ENCODE results near the gene C10orf67. TPM values are rescaled to one million over a fixed set of nuclear protein-coding genes. Genes with fewer than 3 reads are reported as not detected.

Gene C10orf67
- total and polyA plus RNA-seq, 2 experiments from 2014 or later = 0.16 TPM; not detected in 1

DNA sequence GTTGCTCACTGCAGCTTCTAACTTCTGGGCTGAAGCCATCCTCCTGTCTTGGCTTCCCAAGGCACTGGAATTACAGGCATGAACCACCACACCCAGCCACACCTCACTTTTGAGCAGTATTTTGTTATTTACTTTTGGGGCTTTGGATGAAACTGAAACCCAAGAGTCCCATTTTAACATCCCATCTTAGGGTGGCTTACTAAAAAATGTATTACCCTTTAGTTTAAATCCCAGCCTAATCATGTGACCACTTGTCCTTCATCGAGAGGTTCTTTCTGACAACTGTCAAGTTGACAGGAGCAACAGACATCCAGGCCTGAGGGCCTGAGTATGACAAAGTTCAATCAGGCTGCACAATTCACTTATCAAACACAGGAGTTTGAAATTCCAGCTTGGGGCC, 33.6 kb downstream of the C10orf67 start:
- ATAC-seq (no peak), DNase-seq (ENCODE audit: low spot score) (no peak)
- TF ChIP-seq REST (IDR thresholded peaks at IDR 0.05; ENCODE audit: unreplicated experiment) = no peak
- TF ChIP-seq POLR2AphosphoS5 (IDR thresholded peaks at IDR 0.05; ENCODE audit: low read depth) = no peak
- TF ChIP-seq CREB1 (CRISPR knock-in tag; IDR thresholded peaks at IDR 0.05; ENCODE audit: low read depth) = no peak
- no peak for TF ChIP-seq ZNF114 (CRISPR knock-in tag; IDR thresholded peaks at IDR 0.05)
- TF ChIP-seq CTCF (conservative IDR thresholded peaks at IDR 0.05; ENCODE audit: low read depth in 2 of 2) = no peak
- TF ChIP-seq JUNB (IDR thresholded peaks at IDR 0.05; ENCODE audit: unreplicated experiment) = no peak
- no peak for TF ChIP-seq EZH2 (IDR thresholded peaks at IDR 0.05; ENCODE audit: low read depth, unreplicated experiment)
- no peak for TF ChIP-seq EZH2phosphoT487 (IDR thresholded peaks at IDR 0.05; ENCODE audit: unreplicated experiment)
- TF ChIP-seq STAT1 (IDR thresholded peaks at IDR 0.05; ENCODE audit: unreplicated experiment) = no peak
- TF ChIP-seq ZNF331 (CRISPR knock-in tag; IDR thresholded peaks at IDR 0.05; ENCODE audit: low read depth) = no peak
- TF ChIP-seq, protein P1, sequence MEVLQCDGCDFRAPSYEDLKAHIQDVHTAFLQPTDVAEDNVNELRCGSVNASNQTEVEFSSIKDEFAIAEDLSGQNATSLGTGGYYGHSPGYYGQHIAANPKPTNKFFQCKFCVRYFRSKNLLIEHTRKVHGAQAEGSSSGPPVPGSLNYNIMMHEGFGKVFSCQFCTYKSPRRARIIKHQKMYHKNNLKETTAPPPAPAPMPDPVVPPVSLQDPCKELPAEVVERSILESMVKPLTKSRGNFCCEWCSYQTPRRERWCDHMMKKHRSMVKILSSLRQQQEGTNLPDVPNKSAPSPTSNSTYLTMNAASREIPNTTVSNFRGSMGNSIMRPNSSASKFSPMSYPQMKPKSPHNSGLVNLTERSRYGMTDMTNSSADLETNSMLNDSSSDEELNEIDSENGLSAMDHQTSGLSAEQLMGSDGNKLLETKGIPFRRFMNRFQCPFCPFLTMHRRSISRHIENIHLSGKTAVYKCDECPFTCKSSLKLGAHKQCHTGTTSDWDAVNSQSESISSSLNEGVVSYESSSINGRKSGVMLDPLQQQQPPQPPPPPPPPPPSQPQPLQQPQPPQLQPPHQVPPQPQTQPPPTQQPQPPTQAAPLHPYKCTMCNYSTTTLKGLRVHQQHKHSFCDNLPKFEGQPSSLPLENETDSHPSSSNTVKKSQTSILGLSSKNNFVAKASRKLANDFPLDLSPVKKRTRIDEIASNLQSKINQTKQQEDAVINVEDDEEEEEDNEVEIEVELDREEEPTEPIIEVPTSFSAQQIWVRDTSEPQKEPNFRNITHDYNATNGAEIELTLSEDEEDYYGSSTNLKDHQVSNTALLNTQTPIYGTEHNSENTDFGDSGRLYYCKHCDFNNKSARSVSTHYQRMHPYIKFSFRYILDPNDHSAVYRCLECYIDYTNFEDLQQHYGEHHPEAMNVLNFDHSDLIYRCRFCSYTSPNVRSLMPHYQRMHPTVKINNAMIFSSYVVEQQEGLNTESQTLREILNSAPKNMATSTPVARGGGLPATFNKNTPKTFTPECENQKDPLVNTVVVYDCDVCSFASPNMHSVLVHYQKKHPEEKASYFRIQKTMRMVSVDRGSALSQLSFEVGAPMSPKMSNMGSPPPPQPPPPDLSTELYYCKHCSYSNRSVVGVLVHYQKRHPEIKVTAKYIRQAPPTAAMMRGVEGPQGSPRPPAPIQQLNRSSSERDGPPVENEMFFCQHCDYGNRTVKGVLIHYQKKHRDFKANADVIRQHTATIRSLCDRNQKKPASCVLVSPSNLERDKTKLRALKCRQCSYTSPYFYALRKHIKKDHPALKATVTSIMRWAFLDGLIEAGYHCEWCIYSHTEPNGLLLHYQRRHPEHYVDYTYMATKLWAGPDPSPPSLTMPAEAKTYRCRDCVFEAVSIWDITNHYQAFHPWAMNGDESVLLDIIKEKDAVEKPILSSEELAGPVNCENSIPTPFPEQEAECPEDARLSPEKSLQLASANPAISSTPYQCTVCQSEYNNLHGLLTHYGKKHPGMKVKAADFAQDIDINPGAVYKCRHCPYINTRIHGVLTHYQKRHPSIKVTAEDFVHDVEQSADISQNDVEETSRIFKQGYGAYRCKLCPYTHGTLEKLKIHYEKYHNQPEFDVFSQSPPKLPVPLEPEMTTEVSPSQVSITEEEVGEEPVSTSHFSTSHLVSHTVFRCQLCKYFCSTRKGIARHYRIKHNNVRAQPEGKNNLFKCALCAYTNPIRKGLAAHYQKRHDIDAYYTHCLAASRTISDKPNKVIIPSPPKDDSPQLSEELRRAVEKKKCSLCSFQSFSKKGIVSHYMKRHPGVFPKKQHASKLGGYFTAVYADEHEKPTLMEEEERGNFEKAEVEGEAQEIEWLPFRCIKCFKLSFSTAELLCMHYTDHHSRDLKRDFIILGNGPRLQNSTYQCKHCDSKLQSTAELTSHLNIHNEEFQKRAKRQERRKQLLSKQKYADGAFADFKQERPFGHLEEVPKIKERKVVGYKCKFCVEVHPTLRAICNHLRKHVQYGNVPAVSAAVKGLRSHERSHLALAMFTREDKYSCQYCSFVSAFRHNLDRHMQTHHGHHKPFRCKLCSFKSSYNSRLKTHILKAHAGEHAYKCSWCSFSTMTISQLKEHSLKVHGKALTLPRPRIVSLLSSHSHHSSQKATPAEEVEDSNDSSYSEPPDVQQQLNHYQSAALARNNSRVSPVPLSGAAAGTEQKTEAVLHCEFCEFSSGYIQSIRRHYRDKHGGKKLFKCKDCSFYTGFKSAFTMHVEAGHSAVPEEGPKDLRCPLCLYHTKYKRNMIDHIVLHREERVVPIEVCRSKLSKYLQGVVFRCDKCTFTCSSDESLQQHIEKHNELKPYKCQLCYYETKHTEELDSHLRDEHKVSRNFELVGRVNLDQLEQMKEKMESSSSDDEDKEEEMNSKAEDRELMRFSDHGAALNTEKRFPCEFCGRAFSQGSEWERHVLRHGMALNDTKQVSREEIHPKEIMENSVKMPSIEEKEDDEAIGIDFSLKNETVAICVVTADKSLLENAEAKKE (CRISPR knock-in tag; IDR thresholded peaks at IDR 0.05) = no peak
- TF ChIP-seq, protein P2, sequence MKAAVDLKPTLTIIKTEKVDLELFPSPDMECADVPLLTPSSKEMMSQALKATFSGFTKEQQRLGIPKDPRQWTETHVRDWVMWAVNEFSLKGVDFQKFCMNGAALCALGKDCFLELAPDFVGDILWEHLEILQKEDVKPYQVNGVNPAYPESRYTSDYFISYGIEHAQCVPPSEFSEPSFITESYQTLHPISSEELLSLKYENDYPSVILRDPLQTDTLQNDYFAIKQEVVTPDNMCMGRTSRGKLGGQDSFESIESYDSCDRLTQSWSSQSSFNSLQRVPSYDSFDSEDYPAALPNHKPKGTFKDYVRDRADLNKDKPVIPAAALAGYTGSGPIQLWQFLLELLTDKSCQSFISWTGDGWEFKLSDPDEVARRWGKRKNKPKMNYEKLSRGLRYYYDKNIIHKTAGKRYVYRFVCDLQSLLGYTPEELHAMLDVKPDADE (IDR thresholded peaks at IDR 0.05) = no peak
- no peak for TF ChIP-seq NANOG (IDR thresholded peaks at IDR 0.05; ENCODE audit: borderline replicate concordance)
- Histone ChIP-seq H3K79me2 (replicated peaks; ENCODE audit: insufficient read depth) (no peaks in the 10 kb centered on the region), H3K36me3 (ENCODE audit: insufficient read depth) (no peaks in the 10 kb centered on the region), H3F3A (replicated peaks; ENCODE audit: low read depth) (no peaks in the 10 kb centered on the region), H2AFZ (no peak overlapping the region), H3K27ac (ENCODE audit: low read depth) (no peak overlapping the region), H3K27me3 (ENCODE audit: insufficient read depth) (no peaks in the 10 kb centered on the region), H4K20me1 (replicated peaks; ENCODE audit: insufficient read depth) (no peaks in the 10 kb centered on the region; the same call in 1 of the 2 replicates), H3K4me2 (no peak overlapping the region), H3K9me2 (ENCODE audit: insufficient read depth) (no peaks in the 10 kb centered on the region), H3K4me3 (no peak overlapping the region), H3K4me1 (ENCODE audit: insufficient read depth) (no peaks in the 10 kb centered on the region)
- Mint-ChIP-seq H3K4me1 (no peaks in the 10 kb centered on the region), H3K36me3 (ENCODE audit: low read depth) (no peaks in the 10 kb centered on the region), H3K27me3 (ENCODE audit: insufficient read depth, low read depth, poor library complexity) (peaks cover 5% of the 10 kb centered on the region), H3K27ac (no peak overlapping the region), H3K9me3 (peaks cover 4% of the 10 kb centered on the region; the same call in 2 of the 3 replicates), H3K4me3 (no peak overlapping the region)
